Measurements from ENCODE around the gene DEPP1.

The DEPP1 gene

DNA sequence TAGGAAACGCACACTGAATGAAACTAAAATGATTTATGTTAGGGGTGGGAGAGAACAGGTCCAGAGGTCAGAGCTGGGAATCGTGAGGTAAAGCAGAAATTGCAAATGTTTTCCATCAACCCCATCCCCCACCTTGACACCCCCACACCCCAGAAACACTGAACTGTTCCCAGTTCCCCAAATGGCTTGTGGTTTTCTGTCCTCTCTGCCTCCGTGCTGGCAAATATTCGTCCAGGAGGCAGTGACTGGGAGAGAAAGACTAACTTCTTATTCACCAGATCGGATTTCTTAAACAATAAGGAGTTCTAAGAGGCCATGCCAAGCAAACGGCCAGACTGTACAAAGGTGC is 19.7 kb downstream of the DEPP1 start:
- peak overlapping the region; percentile 66 to 80 for H3K4me3 ChIP-seq
- peaks cover 0 to 56% (median 37%) of the 10 kb centered on the region in 4 donors for H3K4me1 ChIP-seq
- H3K9me3 ChIP-seq, result no peaks in the 10 kb centered on the region
- no peak for TF ChIP-seq CTCF (IDR thresholded peaks at IDR 0.05)
- H3K36me3 ChIP-seq, result peaks cover 0 to 7% (median 0%) of the 10 kb centered on the region in 3 donors
- DNase-seq, result no peak
- H3K27me3 ChIP-seq, result no peaks in the 10 kb centered on the region
- peak overlapping the region; percentile 80 to 82 for H3K27ac ChIP-seq
- intact Hi-C loops (cut with DNase I; ENCODE audit: low total_unique reads), result loop anchor here (2.0 kb wide), 1 partner anchor 16 kb away; no protein-coding TSS in a partner anchor

- no peaks in the 10 kb centered on the region for H3K27me3 ChIP-seq
- peaks cover 0 to 50% (median 34%) of the 10 kb centered on the region in 4 donors for H3K4me1 ChIP-seq
- peak in 1 of 2 donors; percentile 53 for DNase-seq
- intact Hi-C loops (cut with DNase I; ENCODE audit: low total_unique reads), result loop anchor here (2.0 kb wide), 1 partner anchor 16 kb away; no protein-coding TSS in a partner anchor
- peaks cover 0 to 7% (median 0%) of the 10 kb centered on the region in 3 donors for H3K36me3 ChIP-seq
- no peak for TF ChIP-seq CTCF (IDR thresholded peaks at IDR 0.05)
- no peaks in the 10 kb centered on the region for H3K9me3 ChIP-seq
- H3K4me3 ChIP-seq, result peak overlapping the region; percentile 66 to 80
- peak overlapping the region; percentile 80 to 82 for H3K27ac ChIP-seq
Observed at GRCh38 chr10:44958196-44958897, 20.3 kb downstream of the DEPP1 start.

DNA sequence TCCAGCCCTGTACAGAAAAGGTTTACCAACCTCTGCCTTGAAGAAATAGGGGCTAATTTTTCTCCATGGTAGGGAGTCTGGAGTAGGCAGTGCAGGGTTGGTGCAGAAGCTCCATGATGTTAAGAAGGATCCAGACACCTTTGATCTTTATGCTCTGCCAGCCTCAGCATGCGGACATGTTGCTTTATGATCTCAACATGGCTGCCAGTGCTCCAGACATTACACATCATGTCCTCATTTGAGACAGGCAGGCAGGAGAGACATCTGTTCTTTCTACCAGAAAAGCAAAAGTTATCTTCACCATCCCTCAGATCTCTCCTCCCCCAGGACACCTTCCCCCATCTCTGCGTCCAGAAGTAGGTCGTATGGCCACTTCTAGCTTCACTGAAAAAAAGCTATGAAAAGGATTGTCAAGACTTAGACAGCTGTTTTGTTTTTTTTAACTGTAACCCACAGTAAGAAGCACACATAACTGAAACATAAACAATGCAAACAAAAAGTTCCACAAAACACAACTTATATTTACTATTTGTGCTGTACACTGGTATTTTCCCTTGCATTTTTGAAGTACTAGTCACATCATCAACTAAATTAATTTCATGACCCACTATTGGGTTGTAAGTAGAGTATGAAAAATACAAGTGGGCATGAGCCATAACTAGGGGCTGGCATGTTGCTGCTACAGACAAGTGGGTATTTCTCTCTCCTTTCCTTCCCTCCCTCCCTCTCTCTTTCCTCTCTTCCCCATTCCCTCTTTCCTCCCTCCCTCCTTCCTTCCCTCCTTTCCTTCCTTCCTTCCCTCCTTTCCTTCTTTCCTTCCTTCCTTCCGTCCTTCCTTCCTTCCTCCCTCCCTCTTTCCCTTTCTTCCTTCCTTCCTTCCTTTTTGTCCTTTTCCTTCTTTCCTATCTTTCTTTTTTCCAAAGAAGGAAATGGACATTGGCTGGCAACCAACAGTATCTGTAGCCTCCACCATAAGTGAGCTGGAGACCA is 21.6 kb downstream of the DEPP1 start:
- H3K4me3 ChIP-seq, result no peak overlapping the region
- DNase-seq, result peak in 1 of 2 donors; percentile 28
- H3K9me3 ChIP-seq, result no peaks in the 10 kb centered on the region
- H3K36me3 ChIP-seq, result peaks cover 0 to 7% (median 0%) of the 10 kb centered on the region in 3 donors
- intact Hi-C loops (cut with DNase I; ENCODE audit: low total_unique reads), result no loop called here
- no peak for TF ChIP-seq CTCF (IDR thresholded peaks at IDR 0.05)
- no peak overlapping the region for H3K27ac ChIP-seq
- H3K27me3 ChIP-seq, result no peaks in the 10 kb centered on the region
- peaks cover 0 to 37% (median 28%) of the 10 kb centered on the region in 4 donors for H3K4me1 ChIP-seq

GRCh38 chr10:44956226-44956625 is 22.4 kb downstream of the DEPP1 start:
- intact Hi-C loops (cut with DNase I; ENCODE audit: low total_unique reads), result no loop called here
- Histone ChIP-seq H3K4me1 (peaks cover 0 to 29% (median 25%) of the 10 kb centered on the region in 4 donors), H3K9me3 (no peaks in the 10 kb centered on the region), H3K36me3 (peaks cover 0 to 7% (median 0%) of the 10 kb centered on the region in 3 donors), H3K27ac (no peak overlapping the region), H3K27me3 (no peaks in the 10 kb centered on the region), H3K4me3 (no peak overlapping the region)
- TF ChIP-seq CTCF (IDR thresholded peaks at IDR 0.05), result no peak
- peak in 1 of 2 donors; percentile 48 for DNase-seq

DNA sequence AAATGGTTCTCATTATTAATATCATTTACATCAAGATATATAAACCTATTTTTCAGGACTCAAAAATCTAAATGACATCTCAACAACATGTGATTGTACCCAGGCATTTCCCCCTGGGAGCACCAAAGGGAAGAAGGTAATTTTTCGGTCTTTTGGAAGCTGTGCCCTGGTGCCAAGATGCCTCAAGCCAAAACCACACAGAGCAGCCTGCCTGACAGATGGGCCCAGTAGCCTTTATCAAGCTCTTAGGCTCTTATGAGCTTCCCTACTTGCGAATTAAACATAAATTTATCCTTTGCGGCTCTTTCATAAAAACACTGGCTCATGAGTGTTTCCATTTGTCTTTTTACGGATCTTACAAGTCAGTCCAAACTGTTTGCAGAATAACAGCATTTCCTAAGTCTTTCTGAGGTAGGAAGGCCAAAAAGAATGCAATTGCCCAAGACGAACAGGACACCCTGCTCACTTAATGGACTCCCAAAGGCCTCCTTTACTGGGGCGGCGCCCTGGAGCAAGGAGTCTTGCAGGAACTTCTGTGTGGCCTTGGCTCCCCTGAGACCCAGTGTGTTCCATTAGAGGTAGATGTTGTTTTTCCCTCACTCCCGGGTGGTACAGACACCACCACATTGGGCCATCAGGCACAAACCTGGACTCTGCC is 23.1 kb downstream of the DEPP1 start:
- H3K4me3 ChIP-seq, result no peak overlapping the region
- intact Hi-C loops (cut with DNase I; ENCODE audit: low total_unique reads), result no loop called here
- H3K4me1 ChIP-seq, result peaks cover 0 to 22% (median 20%) of the 10 kb centered on the region in 4 donors
- no peaks in the 10 kb centered on the region for H3K9me3 ChIP-seq
- DNase-seq, result peak; percentile 75 to 80
- H3K27ac ChIP-seq, result no peak overlapping the region
- H3K36me3 ChIP-seq, result peaks cover 0 to 7% (median 0%) of the 10 kb centered on the region in 3 donors
- H3K27me3 ChIP-seq, result no peaks in the 10 kb centered on the region
- TF ChIP-seq CTCF (IDR thresholded peaks at IDR 0.05), result no peak

All from tibial artery (tissue), 4 donors.